ENCODE measurements around the gene CD74.

CD74 gene

DNA sequence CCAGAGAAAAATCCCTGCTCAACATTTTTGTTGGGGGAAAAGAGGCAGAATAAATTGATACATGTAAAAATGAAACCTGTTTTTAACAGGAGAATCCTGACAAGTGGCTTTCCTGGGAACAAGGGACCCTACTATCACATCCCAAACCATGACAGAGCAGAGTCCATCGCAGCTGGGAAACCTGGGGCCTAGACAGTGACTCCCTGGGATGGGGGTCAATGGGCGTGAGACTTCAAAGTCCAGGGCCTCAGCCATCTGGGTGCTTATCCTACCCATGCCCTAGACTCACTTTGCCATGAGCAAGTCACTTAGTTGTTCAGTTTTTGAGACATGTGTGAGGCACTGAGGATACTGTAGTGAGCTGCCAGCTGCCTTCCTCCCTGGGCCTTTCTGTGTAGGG is 49.5 kb downstream of the CD74 start:
- DNase-seq = no peak
- TF ChIP-seq, protein P1, sequence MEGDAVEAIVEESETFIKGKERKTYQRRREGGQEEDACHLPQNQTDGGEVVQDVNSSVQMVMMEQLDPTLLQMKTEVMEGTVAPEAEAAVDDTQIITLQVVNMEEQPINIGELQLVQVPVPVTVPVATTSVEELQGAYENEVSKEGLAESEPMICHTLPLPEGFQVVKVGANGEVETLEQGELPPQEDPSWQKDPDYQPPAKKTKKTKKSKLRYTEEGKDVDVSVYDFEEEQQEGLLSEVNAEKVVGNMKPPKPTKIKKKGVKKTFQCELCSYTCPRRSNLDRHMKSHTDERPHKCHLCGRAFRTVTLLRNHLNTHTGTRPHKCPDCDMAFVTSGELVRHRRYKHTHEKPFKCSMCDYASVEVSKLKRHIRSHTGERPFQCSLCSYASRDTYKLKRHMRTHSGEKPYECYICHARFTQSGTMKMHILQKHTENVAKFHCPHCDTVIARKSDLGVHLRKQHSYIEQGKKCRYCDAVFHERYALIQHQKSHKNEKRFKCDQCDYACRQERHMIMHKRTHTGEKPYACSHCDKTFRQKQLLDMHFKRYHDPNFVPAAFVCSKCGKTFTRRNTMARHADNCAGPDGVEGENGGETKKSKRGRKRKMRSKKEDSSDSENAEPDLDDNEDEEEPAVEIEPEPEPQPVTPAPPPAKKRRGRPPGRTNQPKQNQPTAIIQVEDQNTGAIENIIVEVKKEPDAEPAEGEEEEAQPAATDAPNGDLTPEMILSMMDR (IDR thresholded peaks at IDR 0.05; ENCODE audit: low read depth, low read length, missing control alignments) = no peak
- no peak overlapping the region for H3K27ac ChIP-seq
- H3K27me3 ChIP-seq (replicated peaks) = no peaks in the 10 kb centered on the region
- in situ Hi-C loops (cut with HindIII; ENCODE audit: low pct_ligation_motif_present, low sequenced_read_pairs) = no loop called here
- H3K36me3 ChIP-seq (replicated peaks) = peaks cover 58% of the 10 kb centered on the region
- H3K4me3 ChIP-seq (ENCODE audit: low read depth, low read length) = no peak overlapping the region

DNA sequence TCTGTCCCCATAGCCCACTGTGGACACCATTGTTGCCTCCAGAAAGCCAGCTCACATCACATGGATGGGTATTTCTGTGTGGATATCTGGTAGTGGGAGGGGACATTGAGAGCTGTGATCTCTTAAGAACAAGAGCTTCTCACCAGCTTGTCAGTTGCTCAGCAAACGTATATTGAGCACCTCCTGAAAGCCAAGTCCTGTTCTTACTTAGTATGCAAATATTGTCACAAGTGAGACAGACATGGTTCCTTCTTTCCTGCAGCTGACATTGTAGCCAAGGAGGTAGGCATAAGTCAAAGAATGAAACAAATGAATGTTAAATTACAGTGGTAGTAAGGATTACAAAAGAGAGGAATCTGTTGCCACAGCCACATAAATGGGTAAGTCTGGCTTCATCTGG is 51.4 kb downstream of the CD74 start:
- in situ Hi-C loops (cut with HindIII; ENCODE audit: low pct_ligation_motif_present, low sequenced_read_pairs) = no loop called here
- Histone ChIP-seq H3K27ac (no peak overlapping the region), H3K4me3 (ENCODE audit: low read depth, low read length) (no peak overlapping the region), H3K27me3 (replicated peaks) (no peaks in the 10 kb centered on the region), H3K36me3 (replicated peaks) (peaks cover 45% of the 10 kb centered on the region)
- DNase-seq = no peak
- TF ChIP-seq, protein P1 (IDR thresholded peaks at IDR 0.05; ENCODE audit: low read depth, low read length, missing control alignments) = no peak

DNA sequence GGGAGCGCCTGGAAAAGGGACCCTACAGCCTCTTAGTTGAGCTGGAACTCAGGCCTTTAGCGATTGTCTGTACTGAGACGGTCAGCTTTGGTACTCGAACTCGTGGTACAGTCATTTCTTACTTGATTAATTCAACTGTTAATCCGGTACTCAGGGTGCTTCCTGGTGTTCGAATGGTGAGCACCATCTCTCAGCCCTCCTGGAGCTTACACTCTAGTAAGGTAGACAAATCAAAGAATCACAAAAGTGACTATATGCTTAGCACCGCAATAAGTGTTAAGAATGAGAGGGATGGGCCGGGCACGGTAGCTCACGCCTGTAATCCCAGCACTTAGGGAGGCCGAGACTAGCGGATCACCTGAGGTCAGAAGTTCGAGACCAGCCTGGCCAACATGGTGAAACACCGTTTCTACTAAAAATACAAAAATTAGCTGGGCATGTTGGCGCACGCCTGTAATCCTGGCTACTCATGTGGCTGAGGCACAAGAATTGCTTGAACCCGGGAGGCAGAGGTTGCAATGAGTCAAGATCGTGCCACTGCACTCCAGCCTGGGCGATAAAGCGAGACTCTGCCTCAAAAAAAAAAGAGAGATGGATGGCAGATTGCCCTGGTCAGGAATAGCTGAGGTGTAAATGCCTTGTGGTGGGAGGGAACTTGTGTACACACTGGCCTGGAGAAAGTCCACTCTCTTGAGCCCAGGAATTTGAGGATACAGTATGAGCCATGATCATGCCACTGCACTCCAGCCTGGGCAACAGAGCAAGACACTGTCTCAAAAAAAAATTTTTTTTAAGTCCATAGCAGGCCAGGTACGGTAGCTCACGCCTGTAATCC is 54.2 kb downstream of the CD74 start:
- peak overlapping the region; percentile 27 for H3K27ac ChIP-seq
- peaks cover 24% of the 10 kb centered on the region for H3K36me3 ChIP-seq (replicated peaks)
- TF ChIP-seq, protein P1 (IDR thresholded peaks at IDR 0.05; ENCODE audit: low read depth, low read length, missing control alignments) = no peak
- in situ Hi-C loops (cut with HindIII; ENCODE audit: low pct_ligation_motif_present, low sequenced_read_pairs) = no loop called here
- H3K27me3 ChIP-seq (replicated peaks) = no peaks in the 10 kb centered on the region
- peak overlapping the region; percentile 82 for H3K4me3 ChIP-seq (ENCODE audit: low read depth, low read length)
- no peak for DNase-seq

DNA sequence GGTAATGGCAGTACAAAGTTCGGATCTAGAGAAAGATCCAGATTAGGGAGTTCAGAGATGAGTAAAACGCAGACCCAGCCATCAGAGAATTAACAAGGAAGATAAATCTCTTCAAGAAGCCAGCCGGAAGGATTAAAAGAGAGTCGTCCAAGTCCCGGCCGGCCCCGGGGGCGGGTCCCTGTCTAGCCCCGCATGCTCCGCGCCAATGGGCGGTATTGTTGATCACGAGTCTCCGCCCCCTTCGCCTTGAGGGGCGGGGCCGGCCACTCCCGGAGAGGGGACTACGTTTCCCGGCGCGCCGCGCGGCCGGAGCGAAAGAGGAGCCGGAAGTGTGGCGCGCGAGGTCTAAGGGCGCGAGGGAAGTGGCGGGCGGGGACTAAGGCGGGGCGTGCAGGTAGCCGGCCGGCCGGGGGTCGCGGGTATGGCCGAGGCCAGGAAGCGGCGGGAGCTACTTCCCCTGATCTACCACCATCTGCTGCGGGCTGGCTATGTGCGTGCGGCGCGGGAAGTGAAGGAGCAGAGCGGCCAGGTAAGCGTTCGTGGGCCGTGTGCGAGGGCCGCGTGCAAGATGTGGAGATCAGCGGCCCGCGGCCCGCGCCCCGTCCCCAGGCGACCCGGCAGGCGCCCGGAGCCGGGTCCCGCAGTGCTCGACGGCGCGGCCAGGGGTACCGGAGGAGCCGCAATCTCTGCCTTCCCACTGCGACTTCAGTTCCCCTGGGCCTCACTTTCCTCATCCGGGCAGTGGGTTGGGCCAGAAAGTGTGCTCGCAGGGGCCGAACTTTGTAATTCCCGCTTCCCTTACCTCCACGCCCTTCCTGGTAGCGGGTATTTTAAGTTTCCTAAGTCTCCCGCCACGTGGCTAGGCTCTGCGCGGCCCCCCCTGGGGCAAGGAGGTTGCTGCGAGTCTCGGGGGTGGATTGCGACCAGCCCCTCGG is 55.1 kb downstream of the CD74 start, which contains the start of gene TCOF1:
TCOF1 (plus strand) TSS at position 372 of the 935 bp plus-strand sequence; CDS start at position 422, 50 bp downstream.
- DNase-seq = peak; percentile 91
- TF ChIP-seq, protein P1 (IDR thresholded peaks at IDR 0.05; ENCODE audit: low read depth, low read length, missing control alignments) = no peak
- in situ Hi-C loops (cut with HindIII; ENCODE audit: low pct_ligation_motif_present, low sequenced_read_pairs) = no loop called here
- Histone ChIP-seq H3K27me3 (replicated peaks) (no peaks in the 10 kb centered on the region), H3K4me3 (ENCODE audit: low read depth, low read length) (peak within 1 kb of the TSS; percentile 82), H3K36me3 (replicated peaks) (peaks cover 17% of the 10 kb centered on the region), H3K27ac (peak within 1 kb of the TSS; percentile 27)

DNA sequence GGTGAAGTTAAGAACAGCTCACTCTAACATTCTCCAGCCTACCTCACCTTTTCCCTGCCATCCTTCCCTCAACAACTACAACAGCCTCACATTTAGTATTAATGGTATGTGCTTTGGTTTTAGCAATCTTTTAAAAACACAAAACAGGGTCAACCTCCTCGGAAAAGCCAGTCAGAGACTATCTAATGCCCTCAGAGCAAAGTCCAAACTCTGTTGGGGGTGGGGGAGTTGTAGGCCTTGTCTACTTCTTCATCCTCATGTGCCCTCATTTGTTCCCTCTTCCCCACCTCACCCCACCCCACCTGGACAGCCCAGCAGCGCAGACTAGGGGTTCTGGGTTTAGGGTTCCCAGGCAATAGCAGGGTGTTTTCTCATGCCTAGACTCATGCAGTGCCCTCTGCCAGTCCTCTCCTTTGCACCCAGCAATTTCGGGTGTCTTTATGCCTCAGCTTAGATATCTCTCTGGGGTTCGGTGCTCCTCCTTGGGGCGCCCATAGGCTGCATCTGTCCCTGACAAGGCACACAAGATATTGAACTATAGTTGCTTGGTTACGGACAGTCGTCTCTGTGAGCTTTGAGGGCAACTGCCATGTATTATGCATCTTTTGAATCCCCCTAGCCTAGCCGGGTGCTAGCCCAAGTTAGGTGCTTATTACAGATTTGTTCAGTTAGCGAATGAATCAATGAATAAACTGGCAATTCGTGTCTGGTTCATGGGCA is 56.0 kb downstream of the CD74 start:
- in situ Hi-C loops (cut with HindIII; ENCODE audit: low pct_ligation_motif_present, low sequenced_read_pairs) = no loop called here
- DNase-seq = no peak
- H3K4me3 ChIP-seq (ENCODE audit: low read depth, low read length) = peak overlapping the region; percentile 40
- no peaks in the 10 kb centered on the region for H3K27me3 ChIP-seq (replicated peaks)
- no peak overlapping the region for H3K27ac ChIP-seq
- H3K36me3 ChIP-seq (replicated peaks) = peaks cover 9% of the 10 kb centered on the region
- TF ChIP-seq, protein P1 (IDR thresholded peaks at IDR 0.05; ENCODE audit: low read depth, low read length, missing control alignments) = no peak

All from brain microvascular endothelial cell (primary cell).